Parathyroid adenoma (tissue), 2 donors: ENCODE measurements around the gene TSPAN32.

ENCODE experiments used
- H2AFZ ChIP-seq: fragments of 300-600 bp; sonication (generic); one replicate; pipeline ENCODE4 v1.7.0; 2017; ENCODE audit warnings: antibody characterized with exemption, mild to moderate bottlenecking
- H3K27ac ChIP-seq: fragments of 300-600 bp; sonication (generic); one replicate; pipeline ENCODE4 v1.7.0; 2017
- H3K27me3 ChIP-seq: fragments of 300-600 bp; sonication (generic); one replicate; pipeline ENCODE4 v1.7.0; 2017; ENCODE audit warnings: low read length; ENCODE audit not compliant: control insufficient read depth, insufficient read depth
- H3K36me3 ChIP-seq: fragments of 300-600 bp; sonication (generic); one replicate; pipeline ENCODE4 v1.7.0; 2017; ENCODE audit warnings: low read length; ENCODE audit not compliant: control insufficient read depth, insufficient read depth
- H3K4me1 ChIP-seq: fragments of 300-600 bp; sonication (generic); one replicate; pipeline ENCODE4 v1.7.0; 2017; ENCODE audit warnings: control low read depth
- H3K4me2 ChIP-seq: fragments of 300-600 bp; sonication (generic); one replicate; pipeline ENCODE4 v1.7.0; 2017; ENCODE audit warnings: low read length
- H3K4me3 ChIP-seq: fragments of 300-600 bp; sonication (generic); one replicate; pipeline ENCODE4 v1.7.0; 2017; ENCODE audit warnings: low read depth, low read length
- H3K79me2 ChIP-seq: fragments of 300-600 bp; sonication (generic); one replicate; pipeline ENCODE4 v1.7.0; 2017; ENCODE audit warnings: control low read depth
- H3K9ac ChIP-seq: fragments of 300-600 bp; sonication (generic); one replicate; pipeline ENCODE4 v1.7.0; 2017; ENCODE audit warnings: mild to moderate bottlenecking
- H3K9me3 ChIP-seq: fragments of 300-600 bp; sonication (generic); one replicate; pipeline ENCODE4 v1.7.0; 2017; ENCODE audit warnings: low read length; ENCODE audit not compliant: control insufficient read depth
- TF ChIP-seq, protein P1 (sequence below): fragments of 300-600 bp; sonication (generic); IDR thresholded peaks from one replicate; pipeline ENCODE4 v1.7.0; 2017; ENCODE audit warnings: antibody characterized with exemption, mild to moderate bottlenecking
- donor health status: primary hyperparathyroidism.

Gene TSPAN32

DNA sequence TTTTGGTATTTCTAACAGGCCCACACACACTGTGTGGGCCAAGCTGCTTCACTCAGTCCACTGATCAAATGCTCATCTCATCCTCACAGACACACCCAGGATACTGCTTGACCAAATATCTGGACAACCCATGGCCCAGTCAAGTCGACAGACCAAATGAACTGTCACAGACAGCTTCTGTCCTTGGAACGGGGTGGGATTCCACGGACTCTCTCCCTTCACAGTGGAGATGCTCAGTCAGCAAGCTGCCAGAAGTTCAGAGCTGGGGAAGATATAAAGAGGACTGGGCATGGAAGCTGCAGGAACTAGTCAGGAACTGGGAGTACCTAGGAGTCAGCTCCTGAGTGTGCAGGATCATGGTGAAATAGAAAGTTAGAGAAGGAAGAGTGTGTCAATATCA is 40.7 kb downstream of the TSPAN32 start:
- H3K27ac ChIP-seq: no peak overlapping the region
- no peak overlapping the region for H2AFZ ChIP-seq
- H3K4me1 ChIP-seq: no peaks in the 10 kb centered on the region
- no peaks in the 10 kb centered on the region for H3K9me3 ChIP-seq
- no peak overlapping the region for H3K4me3 ChIP-seq
- H3K36me3 ChIP-seq: no peaks in the 10 kb centered on the region
- no peaks in the 10 kb centered on the region for H3K79me2 ChIP-seq
- no peaks in the 10 kb centered on the region for H3K27me3 ChIP-seq
- H3K9ac ChIP-seq: no peak overlapping the region
- TF ChIP-seq, protein P1, sequence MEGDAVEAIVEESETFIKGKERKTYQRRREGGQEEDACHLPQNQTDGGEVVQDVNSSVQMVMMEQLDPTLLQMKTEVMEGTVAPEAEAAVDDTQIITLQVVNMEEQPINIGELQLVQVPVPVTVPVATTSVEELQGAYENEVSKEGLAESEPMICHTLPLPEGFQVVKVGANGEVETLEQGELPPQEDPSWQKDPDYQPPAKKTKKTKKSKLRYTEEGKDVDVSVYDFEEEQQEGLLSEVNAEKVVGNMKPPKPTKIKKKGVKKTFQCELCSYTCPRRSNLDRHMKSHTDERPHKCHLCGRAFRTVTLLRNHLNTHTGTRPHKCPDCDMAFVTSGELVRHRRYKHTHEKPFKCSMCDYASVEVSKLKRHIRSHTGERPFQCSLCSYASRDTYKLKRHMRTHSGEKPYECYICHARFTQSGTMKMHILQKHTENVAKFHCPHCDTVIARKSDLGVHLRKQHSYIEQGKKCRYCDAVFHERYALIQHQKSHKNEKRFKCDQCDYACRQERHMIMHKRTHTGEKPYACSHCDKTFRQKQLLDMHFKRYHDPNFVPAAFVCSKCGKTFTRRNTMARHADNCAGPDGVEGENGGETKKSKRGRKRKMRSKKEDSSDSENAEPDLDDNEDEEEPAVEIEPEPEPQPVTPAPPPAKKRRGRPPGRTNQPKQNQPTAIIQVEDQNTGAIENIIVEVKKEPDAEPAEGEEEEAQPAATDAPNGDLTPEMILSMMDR: no peak
- no peak overlapping the region for H3K4me2 ChIP-seq

DNA sequence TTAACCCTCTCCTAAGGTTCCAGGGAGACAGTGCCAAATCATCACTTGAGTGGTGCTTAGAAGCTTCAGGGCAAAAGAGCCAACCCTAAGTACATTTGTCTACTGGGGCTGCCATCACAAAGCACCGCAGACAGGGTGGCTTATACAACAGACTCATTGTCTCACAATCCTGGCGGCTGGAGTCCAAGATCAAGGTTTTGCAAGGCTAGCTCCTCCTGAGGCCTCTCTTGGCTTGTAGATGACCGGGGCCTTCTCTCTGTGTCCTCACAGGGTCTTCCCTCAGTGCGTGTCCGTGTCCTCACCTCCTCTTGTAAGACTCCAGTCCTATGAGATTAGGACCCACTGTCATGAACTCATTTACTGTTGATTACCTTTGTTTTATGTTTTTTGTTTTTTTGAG is 41.2 kb downstream of the TSPAN32 start:
- no peaks in the 10 kb centered on the region for H3K9me3 ChIP-seq
- no peaks in the 10 kb centered on the region for H3K79me2 ChIP-seq
- no peak overlapping the region for H3K4me2 ChIP-seq
- no peak overlapping the region for H3K27ac ChIP-seq
- no peaks in the 10 kb centered on the region for H3K27me3 ChIP-seq
- H3K4me3 ChIP-seq: no peak overlapping the region
- no peaks in the 10 kb centered on the region for H3K36me3 ChIP-seq
- no peak overlapping the region for H2AFZ ChIP-seq
- no peaks in the 10 kb centered on the region for H3K4me1 ChIP-seq
- TF ChIP-seq, protein P1: no peak
- H3K9ac ChIP-seq: no peak overlapping the region

DNA sequence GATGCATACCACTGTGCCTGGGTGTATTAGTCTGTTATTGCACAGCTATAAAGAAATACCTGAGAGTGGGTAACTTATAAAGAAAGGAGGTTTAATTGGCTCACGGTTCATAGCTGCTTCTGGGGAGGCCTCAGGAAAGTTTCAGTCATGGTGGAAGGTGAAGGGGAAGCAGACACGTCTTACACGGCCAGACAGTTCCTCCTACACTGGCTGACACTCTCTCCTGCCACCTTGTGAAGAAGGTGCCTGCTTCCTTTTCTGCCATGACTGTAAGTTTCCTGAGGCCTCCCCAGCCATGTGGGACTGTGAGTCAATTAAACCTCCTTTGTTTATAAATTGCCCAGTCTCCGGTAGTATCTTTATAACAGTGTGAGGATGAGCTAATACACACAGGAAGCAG is 41.7 kb downstream of the TSPAN32 start:
- TF ChIP-seq, protein P1: no peak
- no peaks in the 10 kb centered on the region for H3K27me3 ChIP-seq
- no peak overlapping the region for H2AFZ ChIP-seq
- no peaks in the 10 kb centered on the region for H3K79me2 ChIP-seq
- no peak overlapping the region for H3K4me3 ChIP-seq
- H3K9ac ChIP-seq: no peak overlapping the region
- no peaks in the 10 kb centered on the region for H3K9me3 ChIP-seq
- no peaks in the 10 kb centered on the region for H3K36me3 ChIP-seq
- H3K4me2 ChIP-seq: no peak overlapping the region
- no peaks in the 10 kb centered on the region for H3K4me1 ChIP-seq
- no peak overlapping the region for H3K27ac ChIP-seq

DNA sequence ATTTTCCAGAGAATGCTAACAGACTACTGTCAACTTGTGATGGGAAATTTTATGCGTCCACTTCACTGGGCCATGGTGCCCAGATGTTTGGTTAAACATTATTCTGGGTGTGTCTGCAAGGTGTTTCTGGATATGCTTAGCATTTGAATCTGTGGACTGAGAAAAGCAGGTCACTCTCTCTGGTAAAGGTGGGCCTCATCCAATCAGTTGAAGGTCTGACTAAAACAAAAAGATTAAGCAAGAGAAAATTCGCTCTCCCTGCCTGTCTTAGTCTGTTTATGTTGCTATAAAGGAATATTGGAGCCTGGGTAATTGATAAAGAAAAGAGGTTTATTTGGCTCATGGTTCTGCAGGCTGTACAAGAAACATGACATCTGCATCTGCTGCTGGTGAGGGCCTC is 43.2 kb downstream of the TSPAN32 start:
- H3K4me2 ChIP-seq: no peak overlapping the region
- H3K4me3 ChIP-seq: no peak overlapping the region
- H3K79me2 ChIP-seq: no peaks in the 10 kb centered on the region
- no peaks in the 10 kb centered on the region for H3K9me3 ChIP-seq
- H2AFZ ChIP-seq: no peak overlapping the region
- H3K27ac ChIP-seq: no peak overlapping the region
- TF ChIP-seq, protein P1: no peak
- no peaks in the 10 kb centered on the region for H3K36me3 ChIP-seq
- no peaks in the 10 kb centered on the region for H3K27me3 ChIP-seq
- H3K4me1 ChIP-seq: no peaks in the 10 kb centered on the region
- H3K9ac ChIP-seq: no peak overlapping the region

DNA sequence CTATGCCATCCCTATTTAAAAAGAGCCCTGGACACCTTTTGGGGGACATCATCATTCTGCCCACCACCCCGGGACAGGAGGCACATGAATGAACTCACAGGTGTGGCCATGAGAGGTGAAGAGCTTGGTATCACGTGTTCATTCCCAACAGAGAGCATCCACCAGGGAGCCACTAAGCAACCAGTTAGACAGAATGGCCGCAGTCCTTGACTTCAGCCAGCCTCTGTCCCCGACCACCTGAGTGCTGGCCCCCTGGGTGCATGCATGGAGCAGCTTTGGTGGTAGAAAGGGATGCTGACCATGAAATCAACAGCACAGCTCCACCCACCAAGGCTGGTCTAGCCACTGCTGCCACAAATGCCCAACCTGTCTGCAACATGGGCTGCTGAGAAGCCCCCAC is 44.2 kb downstream of the TSPAN32 start:
- H3K27ac ChIP-seq: no peak overlapping the region
- no peak overlapping the region for H3K9ac ChIP-seq
- H3K4me1 ChIP-seq: no peaks in the 10 kb centered on the region
- no peaks in the 10 kb centered on the region for H3K36me3 ChIP-seq
- no peaks in the 10 kb centered on the region for H3K79me2 ChIP-seq
- no peaks in the 10 kb centered on the region for H3K27me3 ChIP-seq
- H2AFZ ChIP-seq: no peak overlapping the region
- no peaks in the 10 kb centered on the region for H3K9me3 ChIP-seq
- H3K4me2 ChIP-seq: no peak overlapping the region
- TF ChIP-seq, protein P1: no peak
- no peak overlapping the region for H3K4me3 ChIP-seq
